ENCODE data around the gene ABCD4.

GRCh38 chr14:74258764-74259035, 44.0 kb downstream of the ABCD4 start:
- TF ChIP-seq EP300 (conservative IDR thresholded peaks at IDR 0.05; ENCODE audit: poor library complexity, severe bottlenecking) (no peak), TAF1 (IDR thresholded peaks at IDR 0.05; ENCODE audit: low read depth) (no peak)
- TF ChIP-seq, protein P1, sequence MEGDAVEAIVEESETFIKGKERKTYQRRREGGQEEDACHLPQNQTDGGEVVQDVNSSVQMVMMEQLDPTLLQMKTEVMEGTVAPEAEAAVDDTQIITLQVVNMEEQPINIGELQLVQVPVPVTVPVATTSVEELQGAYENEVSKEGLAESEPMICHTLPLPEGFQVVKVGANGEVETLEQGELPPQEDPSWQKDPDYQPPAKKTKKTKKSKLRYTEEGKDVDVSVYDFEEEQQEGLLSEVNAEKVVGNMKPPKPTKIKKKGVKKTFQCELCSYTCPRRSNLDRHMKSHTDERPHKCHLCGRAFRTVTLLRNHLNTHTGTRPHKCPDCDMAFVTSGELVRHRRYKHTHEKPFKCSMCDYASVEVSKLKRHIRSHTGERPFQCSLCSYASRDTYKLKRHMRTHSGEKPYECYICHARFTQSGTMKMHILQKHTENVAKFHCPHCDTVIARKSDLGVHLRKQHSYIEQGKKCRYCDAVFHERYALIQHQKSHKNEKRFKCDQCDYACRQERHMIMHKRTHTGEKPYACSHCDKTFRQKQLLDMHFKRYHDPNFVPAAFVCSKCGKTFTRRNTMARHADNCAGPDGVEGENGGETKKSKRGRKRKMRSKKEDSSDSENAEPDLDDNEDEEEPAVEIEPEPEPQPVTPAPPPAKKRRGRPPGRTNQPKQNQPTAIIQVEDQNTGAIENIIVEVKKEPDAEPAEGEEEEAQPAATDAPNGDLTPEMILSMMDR (IDR thresholded peaks at IDR 0.05; ENCODE audit: poor library complexity, severe bottlenecking), result no peak

Data from neural cell (in vitro differentiated cells).